Measurements from ENCODE around the gene GNB5. TPM values are rescaled to one million over a fixed set of nuclear protein-coding genes. Genes with fewer than 3 reads are reported as not detected.

The GNB5 gene
- total RNA-seq, 1 experiment from 2014 or later: 26.0 TPM

GRCh38 chr15:52158084-52158765, 33.0 kb downstream of the GNB5 start:
- Histone ChIP-seq H3F3A (ENCODE audit: insufficient read depth, low read depth) (no peaks in the 10 kb centered on the region), H3K36me3 (ENCODE audit: low read depth) (no peaks in the 10 kb centered on the region), H3K9me3 (ENCODE audit: insufficient read depth, low read depth) (no peaks in the 10 kb centered on the region), H2AFZ (no peak overlapping the region), H3K27ac (no peak overlapping the region), H3K79me2 (ENCODE audit: low read depth) (no peaks in the 10 kb centered on the region), H3K4me1 (replicated peaks; ENCODE audit: insufficient read depth) (no peaks in the 10 kb centered on the region), H3K9me2 (ENCODE audit: insufficient read depth) (no peaks in the 10 kb centered on the region), H3K27me3 (ENCODE audit: insufficient read depth, low read depth) (no peaks in the 10 kb centered on the region), H4K20me1 (ENCODE audit: insufficient read depth) (no peaks in the 10 kb centered on the region), H3K4me3 (no peak overlapping the region), H3K4me2 (no peak overlapping the region)
- no TSS peak for BruUV-seq (replicated peaks)
- no peak for DNase-seq
- TF ChIP-seq EZH2 (IDR thresholded peaks at IDR 0.05; ENCODE audit: low read depth) (no peak), CTCF (conservative IDR thresholded peaks at IDR 0.05) (no peak)
- POLR2A ChIA-PET (ENCODE audit: unreplicated experiment): no interaction called here
- CTCF ChIA-PET: no interaction called here
- intact Hi-C loops (cut with micrococcal nuclease; ENCODE audit: unreplicated experiment): no loop called here

- H3K4me1 ChIP-seq (replicated peaks; ENCODE audit: insufficient read depth): no peaks in the 10 kb centered on the region
- no peaks in the 10 kb centered on the region for H3K9me2 ChIP-seq (ENCODE audit: insufficient read depth)
- no peaks in the 10 kb centered on the region for H3K9me3 ChIP-seq (ENCODE audit: insufficient read depth, low read depth)
- H3K27ac ChIP-seq: no peak overlapping the region
- no peaks in the 10 kb centered on the region for H3F3A ChIP-seq (ENCODE audit: insufficient read depth, low read depth)
- no TSS peak for BruUV-seq (replicated peaks)
- TF ChIP-seq EZH2 (IDR thresholded peaks at IDR 0.05; ENCODE audit: low read depth): no peak
- TF ChIP-seq CTCF (conservative IDR thresholded peaks at IDR 0.05): no peak
- CTCF ChIA-PET: no interaction called here
- POLR2A ChIA-PET (ENCODE audit: unreplicated experiment): interaction anchor here (0.5 to 0.6 kb wide), 2 partner anchors 14 to 37 kb away, joined by 6 to 23 read pairs; no protein-coding TSS in a partner anchor
- H4K20me1 ChIP-seq (ENCODE audit: insufficient read depth): no peaks in the 10 kb centered on the region
- H3K4me2 ChIP-seq: no peak overlapping the region
- no peaks in the 10 kb centered on the region for H3K27me3 ChIP-seq (ENCODE audit: insufficient read depth, low read depth)
- no peak overlapping the region for H2AFZ ChIP-seq
- DNase-seq: peak in 1 of 2 experiments; percentile 32
- H3K36me3 ChIP-seq (ENCODE audit: low read depth): no peaks in the 10 kb centered on the region
- H3K79me2 ChIP-seq (ENCODE audit: low read depth): no peaks in the 10 kb centered on the region
- no peak overlapping the region for H3K4me3 ChIP-seq
- intact Hi-C loops (cut with micrococcal nuclease; ENCODE audit: unreplicated experiment): no loop called here
Observed at GRCh38 chr15:52155878-52156277, 35.3 kb downstream of the GNB5 start.

- Histone ChIP-seq H3K4me1 (replicated peaks; ENCODE audit: insufficient read depth) (no peaks in the 10 kb centered on the region), H3K9me3 (ENCODE audit: insufficient read depth, low read depth) (no peaks in the 10 kb centered on the region), H3K27ac (no peak overlapping the region), H3K9me2 (ENCODE audit: insufficient read depth) (no peaks in the 10 kb centered on the region), H2AFZ (no peak overlapping the region), H3F3A (ENCODE audit: insufficient read depth, low read depth) (no peaks in the 10 kb centered on the region), H4K20me1 (ENCODE audit: insufficient read depth) (no peaks in the 10 kb centered on the region), H3K36me3 (ENCODE audit: low read depth) (no peaks in the 10 kb centered on the region), H3K79me2 (ENCODE audit: low read depth) (no peaks in the 10 kb centered on the region), H3K4me2 (no peak overlapping the region), H3K27me3 (ENCODE audit: insufficient read depth, low read depth) (no peaks in the 10 kb centered on the region), H3K4me3 (no peak overlapping the region)
- peak in 1 of 2 experiments; percentile 5 for DNase-seq
- ChIA-PET POLR2A (ENCODE audit: unreplicated experiment) (no interaction called here), CTCF (no interaction called here)
- intact Hi-C loops (cut with micrococcal nuclease; ENCODE audit: unreplicated experiment): no loop called here
- BruUV-seq (replicated peaks): no TSS peak
- TF ChIP-seq CTCF (conservative IDR thresholded peaks at IDR 0.05): no peak
- no peak for TF ChIP-seq EZH2 (IDR thresholded peaks at IDR 0.05; ENCODE audit: low read depth)
Observed at GRCh38 chr15:52154896-52155865, 36.0 kb downstream of the GNB5 start.
